ENCODE measurements around the gene IRAK2.

IRAK2 gene

DNA sequence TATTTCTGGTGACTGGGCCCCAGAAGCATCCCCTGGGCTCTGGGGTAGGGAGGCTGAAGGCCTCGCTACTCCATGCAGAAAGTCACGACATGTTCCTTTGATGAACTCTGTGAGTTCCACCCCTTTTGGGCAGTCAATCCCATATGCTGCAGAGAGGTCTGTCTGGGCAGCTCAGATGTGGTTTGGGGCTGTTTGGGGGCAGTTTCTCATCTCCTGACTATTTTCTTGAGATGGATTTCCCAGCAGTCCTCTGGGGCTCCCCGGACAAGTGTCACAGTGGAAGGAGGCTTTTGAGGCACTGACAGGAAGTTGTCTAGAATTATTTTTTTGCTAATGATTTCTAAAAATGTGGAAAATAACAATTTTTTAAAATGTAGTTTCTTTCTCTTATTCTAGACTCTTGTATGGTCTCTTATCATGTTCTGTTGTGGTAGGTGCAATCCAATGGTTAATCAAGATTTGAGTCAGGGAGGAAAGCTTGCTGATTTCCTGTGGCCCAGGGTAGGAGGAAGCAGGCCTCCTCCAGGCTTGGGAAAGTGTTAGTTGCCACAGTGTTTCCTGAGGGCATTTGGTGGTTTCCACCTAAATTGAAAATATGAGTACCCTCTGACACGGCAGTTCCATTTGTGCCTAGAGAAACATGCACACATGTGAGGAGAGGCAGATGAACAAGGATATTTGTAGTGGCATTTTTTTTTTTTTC, 63.7 kb downstream of the IRAK2 start:
- DNase-seq: no peak

DNA sequence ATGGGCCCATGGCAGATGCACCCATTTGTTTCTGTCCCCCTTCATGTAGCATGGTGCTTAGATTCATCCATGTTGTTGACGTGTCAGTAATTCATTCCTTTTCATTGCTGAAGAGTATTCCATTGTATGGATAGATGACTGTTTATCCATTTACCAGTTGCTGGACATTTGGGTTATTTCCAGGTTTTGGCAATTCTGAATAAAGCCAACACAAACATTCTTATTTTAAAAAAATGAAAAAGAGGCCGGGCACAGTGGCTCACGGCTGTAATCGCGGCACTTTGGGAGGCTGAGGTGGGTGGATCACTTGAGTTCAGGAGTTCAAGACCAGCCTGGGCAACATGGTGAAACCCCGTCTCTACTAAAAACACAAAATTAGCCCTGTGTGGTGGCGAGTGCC, 64.9 kb downstream of the IRAK2 start:
- no peak for DNase-seq

DNA sequence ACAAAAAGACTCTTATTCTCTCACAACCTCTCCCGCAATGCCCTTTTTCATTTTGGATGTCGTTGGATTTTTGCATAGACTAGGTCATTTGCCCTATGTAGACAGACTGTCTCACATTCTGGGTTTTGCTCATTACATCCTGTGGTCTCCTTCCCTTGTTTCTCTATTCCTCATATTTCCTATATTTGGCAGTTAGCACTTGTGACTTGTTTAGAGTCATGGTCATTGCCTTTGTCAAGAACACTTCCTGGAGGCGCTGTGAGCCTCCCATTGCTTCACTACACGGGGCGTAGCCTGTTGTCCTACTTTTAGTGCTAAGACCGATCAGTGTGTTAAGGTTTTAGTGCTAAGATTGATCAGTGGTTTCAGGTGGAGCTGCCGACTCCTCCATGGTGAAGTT, 67.4 kb downstream of the IRAK2 start:
- no peak for DNase-seq

DNA sequence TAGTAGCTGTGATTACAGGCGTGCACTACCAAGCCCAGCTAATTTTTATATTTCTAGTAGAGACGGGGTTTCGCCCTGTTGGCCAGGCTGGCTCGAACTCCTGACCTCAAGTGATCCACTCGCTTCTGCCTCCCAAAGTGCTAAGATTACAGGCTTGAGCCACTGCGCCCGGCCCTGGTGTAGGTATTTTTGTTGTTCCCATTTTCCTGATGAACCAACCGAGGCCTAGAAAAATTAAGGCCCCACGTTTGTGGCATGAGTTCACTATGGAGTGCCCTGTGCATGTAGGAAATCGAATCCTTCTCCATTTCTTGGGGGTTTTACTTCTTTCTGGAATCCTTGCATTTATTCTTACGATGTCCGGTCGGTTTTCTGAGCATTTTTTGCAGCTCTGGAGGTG, 69.3 kb downstream of the IRAK2 start:
- DNase-seq: no peak

DNA sequence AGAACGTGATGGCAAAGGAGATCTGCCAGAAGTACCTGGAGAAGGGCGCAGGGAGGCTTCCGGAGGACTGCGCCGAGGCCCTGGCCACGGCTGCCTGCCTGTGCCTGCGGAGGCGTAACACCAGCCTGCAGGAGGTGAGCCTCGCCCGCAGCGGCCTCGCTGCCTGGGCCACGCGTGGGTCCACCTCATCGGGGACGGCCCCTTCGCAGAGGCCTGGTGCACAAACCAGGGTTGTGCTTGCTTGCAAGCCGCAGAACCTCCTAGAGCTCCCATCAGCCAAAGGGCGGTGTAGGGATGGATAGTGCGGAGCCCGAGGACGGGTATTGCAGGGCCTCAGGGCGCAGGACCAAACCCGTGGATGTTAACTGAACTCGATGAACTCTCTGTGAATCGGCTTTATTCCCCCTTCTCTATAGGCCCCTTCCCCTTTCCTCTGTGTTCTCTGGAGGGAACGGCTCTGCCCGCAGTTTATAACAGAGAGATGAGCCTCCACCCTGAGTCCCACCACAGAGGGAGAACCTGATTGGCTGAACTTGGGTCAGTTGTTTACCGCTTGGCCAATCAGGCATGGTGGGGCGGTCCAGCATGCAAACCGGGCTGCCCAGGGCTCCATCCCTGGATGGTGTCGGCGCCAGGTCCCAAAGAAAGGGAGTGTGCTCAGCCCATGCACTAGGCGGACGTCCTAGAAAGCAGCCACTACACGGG, 70.0 kb downstream of the IRAK2 start:
- no peak for DNase-seq

DNA sequence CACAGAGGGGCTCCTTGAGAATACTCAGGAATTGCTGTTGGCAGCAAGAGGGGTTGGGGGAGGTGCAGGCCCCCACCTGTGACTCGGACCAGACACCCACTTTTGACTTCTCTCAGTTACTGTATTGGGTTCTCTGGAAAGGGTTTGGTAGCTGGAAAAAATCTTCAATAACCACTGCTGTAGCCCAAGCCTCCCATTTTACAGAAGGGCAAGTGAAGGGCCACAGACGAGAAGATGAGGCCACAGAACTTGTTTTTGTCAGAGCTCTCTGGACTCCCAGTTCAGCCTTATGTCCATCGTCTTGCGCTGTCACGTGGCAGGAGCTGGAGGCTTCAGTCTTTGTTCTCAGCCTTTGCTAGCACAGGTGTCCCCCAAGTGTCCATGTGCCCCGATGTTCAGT, 70.8 kb downstream of the IRAK2 start:
- no peak for DNase-seq

DNA sequence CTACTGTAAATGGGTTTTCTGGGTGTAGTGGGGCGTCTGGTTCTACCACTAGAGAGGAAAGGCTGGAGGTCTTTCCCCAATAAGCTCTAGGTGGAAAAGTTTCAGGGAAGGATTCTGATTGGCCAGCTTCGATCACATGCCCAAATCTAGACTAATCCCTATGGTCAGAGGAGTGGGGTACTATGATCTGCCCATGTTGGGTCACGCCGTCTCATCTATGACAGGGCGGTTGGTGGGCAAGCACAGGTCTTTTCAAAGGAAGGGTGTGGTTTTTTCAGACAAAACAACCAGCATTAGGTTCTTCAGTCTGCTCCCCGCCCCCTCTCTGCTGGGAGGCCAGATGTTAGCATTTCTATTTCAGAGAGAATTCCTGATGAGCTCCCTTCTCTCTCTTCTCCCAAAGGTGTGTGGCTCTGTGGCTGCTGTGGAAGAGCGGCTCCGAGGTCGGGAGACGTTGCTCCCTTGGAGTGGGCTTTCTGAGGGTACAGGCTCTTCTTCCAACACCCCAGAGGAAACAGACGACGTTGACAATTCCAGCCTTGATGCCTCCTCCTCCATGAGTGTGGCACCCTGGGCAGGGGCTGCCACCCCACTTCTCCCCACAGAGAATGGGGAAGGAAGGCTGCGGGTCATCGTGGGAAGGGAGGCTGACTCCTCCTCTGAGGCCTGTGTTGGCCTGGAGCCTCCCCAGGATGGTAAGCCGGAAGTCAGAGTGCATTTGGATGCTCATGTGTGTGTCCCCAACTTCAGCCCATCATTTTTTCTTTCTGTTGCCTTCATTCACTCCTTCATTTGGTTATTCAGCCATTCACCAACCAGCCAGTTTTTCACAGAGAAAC, 73.8 kb downstream of the IRAK2 start:
- DNase-seq: no peak

DNA sequence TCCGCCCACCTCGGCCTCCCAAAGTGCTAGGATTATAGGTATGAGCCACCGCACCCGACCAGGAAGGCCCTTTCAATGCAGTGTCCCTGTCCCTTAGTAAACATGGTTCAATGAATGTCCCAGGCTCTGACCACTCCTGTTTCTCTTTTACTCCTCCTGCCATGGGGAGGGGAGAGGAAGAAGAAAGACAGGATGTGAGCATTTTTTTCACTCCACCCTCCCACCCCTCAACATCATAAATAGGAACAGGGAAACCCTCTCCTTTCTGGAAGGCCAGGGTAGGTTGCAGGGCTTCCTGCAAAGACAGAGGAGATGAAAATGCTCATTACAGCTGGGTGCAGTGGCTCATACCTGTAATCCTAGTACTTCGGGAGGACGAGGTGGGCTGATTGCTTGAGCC, 76.1 kb downstream of the IRAK2 start:
- no peak for DNase-seq

DNA sequence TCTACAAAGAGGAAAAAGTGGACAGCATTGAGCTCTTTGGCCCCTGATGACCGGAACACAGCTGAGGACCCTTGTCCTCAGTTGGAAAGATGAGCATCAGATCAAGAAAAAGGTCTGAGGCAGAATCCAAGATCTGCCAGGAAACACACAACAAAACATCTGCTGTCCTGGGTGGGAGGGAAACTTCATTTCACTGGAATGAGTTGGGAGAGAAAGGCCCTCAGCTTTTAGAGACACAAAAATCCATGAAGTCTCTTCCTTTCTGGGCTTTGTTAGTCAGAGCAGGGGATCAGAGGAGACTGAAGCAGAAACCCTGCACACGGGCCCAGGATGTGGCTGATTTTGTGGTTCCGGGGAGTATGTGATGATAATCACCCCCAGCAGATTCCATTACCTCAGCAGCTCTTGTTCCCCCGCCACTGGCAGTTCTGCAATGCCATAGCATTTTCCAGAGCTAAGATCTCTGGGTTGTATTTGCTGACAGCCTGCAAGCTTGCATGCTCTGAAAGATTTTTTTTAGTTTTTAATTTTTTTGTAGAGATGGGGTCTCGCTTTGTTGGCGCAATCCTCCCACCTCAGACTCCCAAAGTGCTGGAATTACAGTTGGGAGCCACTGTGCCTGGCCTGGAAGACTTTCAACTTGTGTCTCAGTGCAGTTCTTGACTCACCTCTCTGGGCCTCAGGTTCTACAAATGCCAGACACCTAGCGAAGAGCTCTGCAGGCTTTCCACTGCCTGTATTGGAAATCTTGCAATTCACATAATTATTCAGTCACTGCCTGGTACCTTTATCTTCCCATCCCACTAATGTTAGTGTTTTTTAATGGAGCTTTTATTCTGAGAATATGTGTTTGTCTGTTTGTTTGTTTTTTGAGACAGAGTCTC, 77.7 kb downstream of the IRAK2 start:
- DNase-seq: no peak

DNA sequence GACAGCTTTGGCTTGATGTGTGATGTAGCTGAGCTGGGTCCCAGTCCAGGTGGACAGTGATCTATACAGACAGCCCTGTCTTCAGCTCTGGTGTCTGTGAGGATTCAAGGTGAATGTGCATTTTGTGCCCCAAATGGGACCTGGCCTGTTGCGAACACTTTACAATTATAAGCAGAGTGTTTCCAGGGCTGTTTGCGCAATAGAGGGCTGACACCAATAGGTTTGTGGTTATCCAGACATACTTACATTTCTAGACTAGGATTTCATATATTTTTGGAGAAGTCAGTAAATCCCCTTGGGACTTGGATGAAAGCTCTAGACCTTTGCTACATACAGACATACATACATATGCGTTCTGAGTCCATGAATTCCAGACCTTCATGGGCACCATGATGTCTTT, 79.3 kb downstream of the IRAK2 start:
- DNase-seq: no peak

DNA sequence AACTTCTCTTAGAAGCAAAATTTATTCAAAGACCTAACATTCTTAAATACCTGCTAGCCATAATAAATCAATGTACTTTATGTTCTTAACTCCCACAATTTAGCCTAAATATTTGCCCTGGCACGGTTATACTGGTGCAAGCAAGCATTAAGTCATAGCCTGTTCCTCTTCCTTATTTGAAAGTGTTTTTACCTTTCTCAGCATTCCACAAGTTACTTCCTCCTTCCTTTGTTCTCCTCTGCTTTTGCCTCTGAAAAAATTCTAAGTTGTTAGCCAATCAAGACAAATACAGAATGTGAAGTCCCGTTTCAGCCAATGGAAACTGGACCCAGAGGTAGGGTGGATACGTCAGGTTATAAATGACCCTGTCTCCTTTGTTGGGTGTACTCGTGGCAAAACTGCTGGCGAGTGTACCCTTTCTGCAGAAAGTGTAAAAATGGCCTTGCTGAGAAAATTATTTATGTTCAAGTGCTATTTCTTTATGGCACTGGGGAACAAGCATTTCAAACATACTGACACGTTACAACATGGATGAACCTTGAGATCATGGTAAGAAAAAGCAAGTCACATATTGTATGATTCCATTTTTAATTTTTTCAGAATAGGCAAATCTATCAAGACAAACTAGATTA, 80.5 kb downstream of the IRAK2 start:
- DNase-seq: no peak

DNA sequence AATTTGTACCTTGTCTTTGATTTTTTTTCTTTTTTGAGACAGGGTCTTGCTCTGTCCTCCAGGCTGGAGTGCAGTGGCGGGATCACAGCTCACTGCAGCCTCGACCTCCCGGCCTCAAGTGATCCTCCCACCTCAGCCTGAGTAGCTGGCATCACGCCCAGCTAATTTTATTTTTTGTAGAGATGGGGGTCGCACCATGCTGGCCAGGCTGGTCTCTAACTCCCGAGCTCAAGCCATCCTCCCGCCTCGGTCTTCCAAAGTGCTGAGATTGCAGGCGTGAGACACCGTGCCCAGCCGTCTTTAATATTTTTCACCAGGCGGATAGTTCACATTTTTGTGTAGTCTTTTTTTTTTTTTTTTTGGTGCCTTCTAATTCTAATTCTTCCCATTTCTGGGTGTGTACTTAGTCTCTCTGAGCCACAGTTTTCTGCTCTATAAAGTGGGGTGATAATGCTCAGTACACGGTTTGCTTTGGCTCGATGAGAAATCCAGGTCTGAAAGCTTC, 83.0 kb downstream of the IRAK2 start:
- no peak for DNase-seq

DNA sequence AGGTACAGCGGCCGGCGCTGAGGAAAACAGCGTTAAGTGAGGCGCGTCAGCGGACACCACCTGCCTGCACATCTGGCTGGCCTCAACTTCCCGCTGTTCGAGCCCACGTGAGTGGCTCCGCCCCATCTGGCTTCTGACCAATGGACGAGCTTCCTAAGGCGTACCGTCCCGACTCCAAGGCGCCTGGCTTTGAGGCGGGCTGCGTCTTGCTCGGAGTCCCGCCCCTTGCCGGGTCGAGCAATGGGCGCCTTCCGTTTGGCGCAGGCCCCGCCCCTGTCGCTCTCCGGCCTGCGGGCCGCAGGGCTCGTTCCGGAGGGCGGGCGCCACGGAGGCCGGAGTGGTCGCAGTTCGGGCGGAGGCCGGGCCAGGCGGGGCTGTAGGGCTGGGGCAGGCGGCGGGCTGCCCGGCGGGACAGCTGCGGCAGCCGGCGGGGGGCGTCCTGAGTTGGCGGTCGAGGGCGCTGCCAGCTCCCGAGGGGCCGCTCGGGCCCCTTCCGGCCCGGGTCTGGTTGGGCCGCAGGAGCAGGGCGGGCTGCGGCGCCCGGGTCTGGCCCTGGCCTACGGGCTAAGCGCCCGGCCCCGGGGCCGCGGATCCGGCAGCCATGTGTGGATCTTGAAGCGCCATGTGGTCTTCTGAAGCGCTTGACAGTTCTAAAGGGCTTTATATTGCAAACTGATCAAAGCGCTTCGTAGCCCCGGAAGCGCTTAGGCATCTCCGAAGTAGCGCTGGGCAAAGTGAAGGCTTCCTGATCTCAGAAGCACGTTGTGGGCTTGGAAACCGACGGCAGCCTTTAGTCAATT, 83.7 kb downstream of the IRAK2 start, which contains the start of gene TATDN2:
Gene TATDN2 (plus strand): TSS at position 276 of the 800 bp plus-strand sequence. CDS start 742 bp downstream, outside the sequence.
- DNase-seq: peak; percentile 95

DNA sequence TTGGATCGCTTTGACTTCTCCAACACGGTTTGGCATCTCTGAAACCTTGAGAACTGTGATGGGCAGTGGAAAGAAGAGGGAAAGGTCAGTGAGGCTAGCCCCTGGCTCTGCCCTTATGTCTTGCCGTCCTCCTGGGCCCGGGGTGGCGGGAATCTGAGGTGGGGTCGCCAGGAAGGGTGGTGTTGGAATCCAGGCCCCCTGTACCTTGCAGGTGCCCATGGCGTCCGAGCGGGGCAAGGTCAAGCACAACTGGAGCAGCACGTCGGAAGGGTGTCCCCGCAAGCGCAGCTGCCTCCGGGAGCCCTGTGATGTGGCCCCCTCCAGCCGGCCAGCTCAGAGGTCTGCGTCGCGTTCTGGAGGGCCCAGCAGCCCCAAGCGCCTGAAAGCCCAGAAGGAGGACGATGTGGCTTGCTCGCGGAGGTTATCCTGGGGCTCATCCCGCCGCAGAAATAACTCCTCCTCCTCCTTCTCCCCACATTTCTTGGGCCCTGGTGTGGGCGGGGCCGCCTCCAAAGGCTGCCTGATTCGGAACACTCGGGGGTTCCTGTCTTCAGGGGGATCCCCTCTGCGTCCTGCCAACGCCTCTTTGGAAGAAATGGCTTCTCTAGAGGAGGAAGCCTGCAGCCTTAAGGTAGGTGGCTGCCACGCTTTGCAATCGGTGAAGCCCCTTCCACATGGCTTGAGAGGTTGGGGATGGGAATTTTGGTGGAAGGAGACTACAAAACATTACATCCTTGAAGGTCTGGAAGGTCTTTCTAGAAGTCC, 84.4 kb downstream of the IRAK2 start:
- peak; percentile 30 for DNase-seq

DNA sequence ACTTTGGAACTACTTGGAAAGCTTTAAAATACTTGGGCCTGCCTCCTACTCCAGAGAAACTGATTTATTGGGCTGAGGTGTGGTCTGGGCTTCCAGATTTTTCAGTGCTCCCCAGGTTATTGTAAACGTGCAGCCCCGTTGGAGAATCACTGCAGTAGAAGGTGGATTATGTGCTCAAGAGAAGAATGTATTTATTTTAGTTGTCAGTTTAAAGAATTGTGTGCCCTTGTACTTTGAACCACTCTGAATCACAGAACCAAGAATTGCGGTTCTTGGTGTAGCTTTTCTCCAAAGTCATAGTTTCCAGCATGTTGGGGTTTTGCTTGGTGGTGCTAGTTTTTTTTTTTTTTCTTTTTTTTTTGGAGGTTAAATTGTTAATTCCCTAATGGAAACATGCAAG, 85.1 kb downstream of the IRAK2 start:
- no peak for DNase-seq

DNA sequence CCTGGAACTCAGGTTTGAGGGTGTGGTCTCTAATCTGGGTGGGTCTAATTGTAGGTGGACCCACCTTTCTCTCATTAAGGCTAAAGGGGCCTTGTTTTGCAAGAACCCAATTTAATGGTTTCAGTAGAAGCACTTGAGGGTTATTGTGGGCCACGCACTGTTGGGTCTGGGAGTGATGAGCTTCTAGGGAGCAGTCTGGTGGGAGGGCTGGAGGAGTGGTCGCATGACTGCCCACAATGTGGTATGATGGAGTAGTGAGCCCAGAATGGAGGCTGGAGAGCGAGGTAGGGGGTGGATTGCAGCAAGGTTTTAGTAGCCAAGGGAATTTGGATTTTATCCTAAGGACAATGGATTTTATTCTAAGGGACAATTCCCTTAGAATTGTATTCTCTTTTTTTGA, 86.3 kb downstream of the IRAK2 start:
- no peak for DNase-seq

DNA sequence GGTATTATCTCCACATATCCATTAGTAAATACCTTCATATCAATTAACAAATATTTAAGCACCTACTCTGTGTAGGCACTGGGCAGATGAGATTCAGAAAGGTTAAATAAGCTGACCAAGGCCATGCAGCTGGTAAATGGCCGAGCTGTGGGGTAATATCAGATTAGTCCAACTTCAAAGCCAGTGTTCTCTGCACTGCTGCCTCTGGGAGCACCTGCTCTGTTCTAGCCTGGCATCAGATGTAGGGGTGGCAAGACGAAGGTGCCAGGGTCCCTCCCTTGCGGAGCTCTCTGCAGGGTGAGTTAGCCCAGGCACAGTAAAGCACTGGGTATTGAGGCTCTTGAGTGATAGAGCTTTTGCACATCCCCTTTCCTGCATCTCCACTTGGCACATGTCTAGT, 89.0 kb downstream of the IRAK2 start:
- DNase-seq: no peak

DNA sequence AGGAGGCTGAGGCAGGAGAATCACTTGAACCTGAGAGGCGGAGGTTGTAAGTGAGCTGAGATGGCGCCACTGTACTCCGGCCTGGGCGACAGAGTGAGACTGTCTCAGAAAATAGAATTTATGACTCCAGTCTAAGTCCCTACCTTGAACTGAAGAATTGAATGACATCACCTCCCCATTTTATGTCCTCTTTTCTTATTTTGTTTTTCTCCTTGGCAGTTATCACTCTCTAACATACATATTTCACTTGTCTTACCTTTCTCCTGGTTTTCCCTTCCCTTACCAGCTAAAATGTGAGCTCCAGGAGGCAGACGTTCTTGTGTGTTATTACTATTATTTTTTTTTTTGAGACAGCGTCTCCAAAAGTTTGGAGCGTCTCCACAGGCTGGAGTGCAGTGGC, 91.1 kb downstream of the IRAK2 start:
- DNase-seq: no peak

DNA sequence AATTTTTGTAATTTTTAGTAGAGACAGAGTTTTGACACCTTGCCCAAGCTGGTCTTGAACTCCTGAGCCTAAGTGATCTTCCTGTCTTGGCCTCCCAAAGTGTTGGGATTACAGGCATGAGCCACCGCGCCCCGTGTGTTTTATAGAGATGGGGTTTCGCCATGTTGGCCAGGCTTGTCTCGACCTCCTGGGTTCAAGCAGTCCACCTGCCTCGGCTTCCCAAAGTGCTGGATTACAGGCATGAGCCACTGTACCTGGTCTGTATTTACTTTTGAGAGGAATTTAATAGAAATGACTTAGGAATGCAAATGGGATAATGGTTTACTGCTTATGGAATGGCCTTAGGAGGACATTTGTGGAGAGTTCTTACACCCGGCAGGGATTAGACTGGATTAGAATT, 94.3 kb downstream of the IRAK2 start:
- no peak for DNase-seq

DNA sequence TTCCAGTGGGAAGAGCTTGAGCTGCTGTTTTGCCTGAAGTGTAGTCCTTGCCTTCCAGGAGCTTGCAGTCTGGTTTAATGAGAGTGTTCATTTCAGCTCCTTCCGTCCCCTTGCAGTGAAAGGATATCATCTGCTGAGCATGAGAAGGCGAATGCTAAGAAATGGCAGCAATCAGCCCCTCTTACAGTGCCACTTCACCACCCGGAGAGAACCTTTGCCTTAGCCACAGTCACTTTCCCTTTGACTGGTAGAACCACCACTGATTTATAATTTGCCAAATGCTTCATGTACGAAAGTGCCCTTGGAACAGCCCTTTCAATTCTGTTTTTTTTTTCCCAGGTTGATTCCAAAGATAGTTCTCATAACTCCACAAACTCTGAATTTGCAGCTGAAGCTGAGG, 95.1 kb downstream of the IRAK2 start:
- no peak for DNase-seq

Data from eye (tissue), 1 donor.